Caco-2 (cell line): ENCODE results near the gene DMTF1. TPM values are rescaled to one million over a fixed set of nuclear protein-coding genes. Genes with fewer than 3 reads are reported as not detected.

Source experiments
- BruUV-seq: library from RNA; stranded (reverse); fragments of 400-500 nt; replicated peaks from 2 replicates; lab custom pipeline; 2021; lab: Mats Ljungman, UMichigan
- CTCF ChIA-PET: fragments of 300-600 bp; sonication (Branson Sonifier 250); formaldehyde crosslinking; loops from one replicate; lab custom pipeline; 2022; ENCODE audit warnings: antibody characterized with exemption; lab: Charles Lee
- POLR2A ChIA-PET: fragments of 300-600 bp; sonication (Branson Sonifier 250); formaldehyde crosslinking; loops from one replicate; lab custom pipeline; 2022; ENCODE audit warnings: antibody characterized with exemption; lab: Charles Lee
- DNase-seq, 2 experiments: peaks; one replicate each; pipeline versions ENCODE4 v3.0.0 to v3.0.0-alpha.2; 2020 to 2022
- H3K27me3 ChIP-seq: replicated peaks from 2 replicates; pipeline ENCODE4 v1.6.0; 2011; ENCODE audit warnings: low read length; ENCODE audit not compliant: control insufficient read depth, insufficient read depth
- H3K36me3 ChIP-seq: 2 replicates; pipeline ENCODE4 v1.5.1; 2011; ENCODE audit warnings: low read length; ENCODE audit not compliant: control insufficient read depth, insufficient read depth
- H3K4me1 ChIP-seq: fragments of 250-450 bp; sonication (Bioruptor Pico); 2 replicates; pipeline ENCODE4 v1.5.1; 2020; ENCODE audit warnings: mild to moderate bottlenecking
- H3K4me3 ChIP-seq: 2 replicates; pipeline ENCODE4 v1.5.1; 2011; ENCODE audit warnings: low read depth, mild to moderate bottlenecking, control low read depth, low read length
- H3K9me3 ChIP-seq: fragments of 250-450 bp; sonication (Bioruptor Pico); 2 replicates; pipeline ENCODE4 v1.5.1; 2020; ENCODE audit warnings: mild to moderate bottlenecking, moderate library complexity
- H3K27ac Mint-ChIP-seq: one replicate; pipeline ENCODE4 v1.8.0; 2022; ENCODE audit warnings: mixed read lengths; ENCODE audit not compliant: unreplicated experiment
- H3K27me3 Mint-ChIP-seq: one replicate; pipeline ENCODE4 v1.8.0; 2022; ENCODE audit warnings: mixed read lengths; ENCODE audit not compliant: insufficient read depth, unreplicated experiment
- H3K36me3 Mint-ChIP-seq: one replicate; pipeline ENCODE4 v1.8.0; 2022; ENCODE audit warnings: mild to moderate bottlenecking, mixed read lengths; ENCODE audit not compliant: insufficient read depth, unreplicated experiment
- H3K4me1 Mint-ChIP-seq: one replicate; pipeline ENCODE4 v1.8.0; 2022; ENCODE audit warnings: low read depth, mixed read lengths; ENCODE audit not compliant: unreplicated experiment
- H3K4me3 Mint-ChIP-seq: one replicate; pipeline ENCODE4 v1.8.0; 2022; ENCODE audit warnings: mild to moderate bottlenecking, moderate library complexity, mixed read lengths; ENCODE audit not compliant: unreplicated experiment
- H3K9me3 Mint-ChIP-seq: one replicate; pipeline ENCODE4 v1.8.0; 2022; ENCODE audit warnings: mixed read lengths; ENCODE audit not compliant: unreplicated experiment
- intact Hi-C: fragments of 100-400 bp; cut with micrococcal nuclease; formaldehyde crosslinking; loops from one replicate; pipeline ENCODE4 v1.10.0; 2022; ENCODE audit not compliant: unreplicated experiment
- total RNA-seq: library from RNA; stranded (reverse); gene quantifications from 2 replicates; pipeline ENCODE4 v1.2.3, GENCODE V29; 2022
- TF ChIP-seq, protein P1 (sequence below), 2 experiments: fragments of 200-600 bp in 1 of 2; IDR thresholded peaks; 1 replicate in 1 of 2; 2 replicates in 1 of 2; pipeline versions ENCODE4 v1.5.1 to v1.8.0; 2011 to 2022; ENCODE audit warnings: antibody characterized with exemption in 1 of 2, control low read depth in 1 of 2, inconsistent platforms in 1 of 2, low read depth in 1 of 2, low read length in 1 of 2, mild to moderate bottlenecking in 1 of 2, moderate library complexity in 1 of 2; ENCODE audit not compliant: insufficient read depth in 1 of 2, severe bottlenecking in 1 of 2, unreplicated experiment in 1 of 2

Gene DMTF1
- total RNA-seq, 1 experiment from 2014 or later = 60.9 TPM

- peaks cover 14% of the 10 kb centered on the region for H3K9me3 Mint-ChIP-seq
- H3K36me3 ChIP-seq = no peaks in the 10 kb centered on the region
- ChIA-PET POLR2A (no interaction called here), CTCF (no interaction called here)
- H3K27me3 ChIP-seq = no peaks in the 10 kb centered on the region
- H3K4me1 Mint-ChIP-seq = no peaks in the 10 kb centered on the region
- no peak overlapping the region for H3K4me3 Mint-ChIP-seq
- no peaks in the 10 kb centered on the region for H3K36me3 Mint-ChIP-seq
- H3K27ac Mint-ChIP-seq = no peak overlapping the region
- H3K4me3 ChIP-seq = no peak overlapping the region
- no TSS peak for BruUV-seq
- intact Hi-C loops = no loop called here
- TF ChIP-seq, protein P1, sequence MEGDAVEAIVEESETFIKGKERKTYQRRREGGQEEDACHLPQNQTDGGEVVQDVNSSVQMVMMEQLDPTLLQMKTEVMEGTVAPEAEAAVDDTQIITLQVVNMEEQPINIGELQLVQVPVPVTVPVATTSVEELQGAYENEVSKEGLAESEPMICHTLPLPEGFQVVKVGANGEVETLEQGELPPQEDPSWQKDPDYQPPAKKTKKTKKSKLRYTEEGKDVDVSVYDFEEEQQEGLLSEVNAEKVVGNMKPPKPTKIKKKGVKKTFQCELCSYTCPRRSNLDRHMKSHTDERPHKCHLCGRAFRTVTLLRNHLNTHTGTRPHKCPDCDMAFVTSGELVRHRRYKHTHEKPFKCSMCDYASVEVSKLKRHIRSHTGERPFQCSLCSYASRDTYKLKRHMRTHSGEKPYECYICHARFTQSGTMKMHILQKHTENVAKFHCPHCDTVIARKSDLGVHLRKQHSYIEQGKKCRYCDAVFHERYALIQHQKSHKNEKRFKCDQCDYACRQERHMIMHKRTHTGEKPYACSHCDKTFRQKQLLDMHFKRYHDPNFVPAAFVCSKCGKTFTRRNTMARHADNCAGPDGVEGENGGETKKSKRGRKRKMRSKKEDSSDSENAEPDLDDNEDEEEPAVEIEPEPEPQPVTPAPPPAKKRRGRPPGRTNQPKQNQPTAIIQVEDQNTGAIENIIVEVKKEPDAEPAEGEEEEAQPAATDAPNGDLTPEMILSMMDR (IDR thresholded peaks at IDR 0.05; ENCODE audit: insufficient read depth in 1 of 2, low read depth in 1 of 2, low read length in 1 of 2, severe bottlenecking in 1 of 2, unreplicated experiment in 1 of 2) = no peak
- H3K4me1 ChIP-seq = no peaks in the 10 kb centered on the region
- no peak for DNase-seq
- H3K27me3 Mint-ChIP-seq = peaks cover 4% of the 10 kb centered on the region
- H3K9me3 ChIP-seq = no peaks in the 10 kb centered on the region
Measured at GRCh38 chr7:87116315-87116714, 35.9 kb upstream of the DMTF1 start.

GRCh38 chr7:87119581-87119980 is 32.7 kb upstream of the DMTF1 start:
- DNase-seq = no peak
- ChIA-PET CTCF (no interaction called here), POLR2A (no interaction called here)
- no peaks in the 10 kb centered on the region for H3K36me3 Mint-ChIP-seq
- H3K4me3 ChIP-seq = no peak overlapping the region
- no peaks in the 10 kb centered on the region for H3K4me1 ChIP-seq
- TF ChIP-seq, protein P1 (IDR thresholded peaks at IDR 0.05; ENCODE audit: insufficient read depth in 1 of 2, low read depth in 1 of 2, low read length in 1 of 2, severe bottlenecking in 1 of 2, unreplicated experiment in 1 of 2) = no peak
- no peaks in the 10 kb centered on the region for H3K4me1 Mint-ChIP-seq
- H3K9me3 Mint-ChIP-seq = no peaks in the 10 kb centered on the region
- no peak overlapping the region for H3K4me3 Mint-ChIP-seq
- peaks cover 7% of the 10 kb centered on the region for H3K27me3 Mint-ChIP-seq
- no peaks in the 10 kb centered on the region for H3K27me3 ChIP-seq
- no peaks in the 10 kb centered on the region for H3K36me3 ChIP-seq
- no TSS peak for BruUV-seq
- no peaks in the 10 kb centered on the region for H3K9me3 ChIP-seq
- no peak overlapping the region for H3K27ac Mint-ChIP-seq
- intact Hi-C loops = no loop called here

- H3K4me3 Mint-ChIP-seq = no peak overlapping the region
- H3K4me1 Mint-ChIP-seq = no peaks in the 10 kb centered on the region
- CTCF ChIA-PET = no interaction called here
- POLR2A ChIA-PET = no interaction called here
- H3K27me3 Mint-ChIP-seq = peaks cover 11% of the 10 kb centered on the region
- H3K9me3 Mint-ChIP-seq = no peaks in the 10 kb centered on the region
- no peaks in the 10 kb centered on the region for H3K9me3 ChIP-seq
- no peak overlapping the region for H3K27ac Mint-ChIP-seq
- H3K36me3 Mint-ChIP-seq = no peaks in the 10 kb centered on the region
- no peaks in the 10 kb centered on the region for H3K36me3 ChIP-seq
- H3K4me3 ChIP-seq = no peak overlapping the region
- BruUV-seq = no TSS peak
- no peaks in the 10 kb centered on the region for H3K27me3 ChIP-seq
- intact Hi-C loops = no loop called here
- no peak for DNase-seq
- H3K4me1 ChIP-seq = no peaks in the 10 kb centered on the region
- TF ChIP-seq, protein P1 (IDR thresholded peaks at IDR 0.05; ENCODE audit: insufficient read depth in 1 of 2, low read depth in 1 of 2, low read length in 1 of 2, severe bottlenecking in 1 of 2, unreplicated experiment in 1 of 2) = no peak
Measured at GRCh38 chr7:87123105-87123504, 29.1 kb upstream of the DMTF1 start.
